GM12874 (cell line): ENCODE measurements around the gene MRNIP.

Source experiments
- TF ChIP-seq, protein P1 (sequence below): IDR thresholded peaks from 2 replicates; pipeline ENCODE4 v1.5.1; 2011; ENCODE audit warnings: low read depth, mild to moderate bottlenecking, control low read depth, low read length, moderate library complexity; ENCODE audit not compliant: insufficient read depth

The MRNIP gene

DNA sequence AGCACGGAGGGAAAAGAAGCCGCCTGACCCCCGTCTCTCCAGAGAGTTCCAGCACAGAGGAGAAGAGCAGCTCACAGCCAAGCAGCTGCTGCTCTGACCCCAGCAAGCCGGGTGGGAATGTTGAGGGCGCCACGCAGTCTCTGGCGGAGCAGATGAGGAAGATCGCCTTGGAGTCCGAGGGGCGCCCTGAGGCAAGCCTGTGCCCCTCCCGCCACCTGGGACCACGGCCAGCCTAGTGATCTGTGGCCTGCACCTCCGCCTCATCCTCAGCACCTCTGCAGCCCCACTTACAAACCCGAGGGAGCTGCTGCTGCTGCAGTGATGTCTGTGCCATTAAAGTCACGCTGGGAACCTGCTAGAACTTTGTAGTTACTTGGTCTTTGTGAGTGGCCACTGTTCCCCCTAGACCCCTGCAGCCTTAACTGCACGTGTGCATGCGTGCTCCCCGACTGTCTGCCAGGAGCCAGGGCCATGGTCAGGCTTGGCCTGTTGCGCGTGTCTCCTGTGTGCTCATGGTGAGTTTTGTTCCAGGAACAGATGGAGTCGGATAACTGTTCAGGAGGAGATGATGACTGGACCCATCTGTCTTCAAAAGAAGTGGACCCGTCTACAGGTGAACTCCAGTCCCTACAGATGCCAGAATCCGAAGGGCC, 25.4 kb downstream of the MRNIP start:
- TF ChIP-seq, protein P1, sequence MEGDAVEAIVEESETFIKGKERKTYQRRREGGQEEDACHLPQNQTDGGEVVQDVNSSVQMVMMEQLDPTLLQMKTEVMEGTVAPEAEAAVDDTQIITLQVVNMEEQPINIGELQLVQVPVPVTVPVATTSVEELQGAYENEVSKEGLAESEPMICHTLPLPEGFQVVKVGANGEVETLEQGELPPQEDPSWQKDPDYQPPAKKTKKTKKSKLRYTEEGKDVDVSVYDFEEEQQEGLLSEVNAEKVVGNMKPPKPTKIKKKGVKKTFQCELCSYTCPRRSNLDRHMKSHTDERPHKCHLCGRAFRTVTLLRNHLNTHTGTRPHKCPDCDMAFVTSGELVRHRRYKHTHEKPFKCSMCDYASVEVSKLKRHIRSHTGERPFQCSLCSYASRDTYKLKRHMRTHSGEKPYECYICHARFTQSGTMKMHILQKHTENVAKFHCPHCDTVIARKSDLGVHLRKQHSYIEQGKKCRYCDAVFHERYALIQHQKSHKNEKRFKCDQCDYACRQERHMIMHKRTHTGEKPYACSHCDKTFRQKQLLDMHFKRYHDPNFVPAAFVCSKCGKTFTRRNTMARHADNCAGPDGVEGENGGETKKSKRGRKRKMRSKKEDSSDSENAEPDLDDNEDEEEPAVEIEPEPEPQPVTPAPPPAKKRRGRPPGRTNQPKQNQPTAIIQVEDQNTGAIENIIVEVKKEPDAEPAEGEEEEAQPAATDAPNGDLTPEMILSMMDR = no peak

DNA sequence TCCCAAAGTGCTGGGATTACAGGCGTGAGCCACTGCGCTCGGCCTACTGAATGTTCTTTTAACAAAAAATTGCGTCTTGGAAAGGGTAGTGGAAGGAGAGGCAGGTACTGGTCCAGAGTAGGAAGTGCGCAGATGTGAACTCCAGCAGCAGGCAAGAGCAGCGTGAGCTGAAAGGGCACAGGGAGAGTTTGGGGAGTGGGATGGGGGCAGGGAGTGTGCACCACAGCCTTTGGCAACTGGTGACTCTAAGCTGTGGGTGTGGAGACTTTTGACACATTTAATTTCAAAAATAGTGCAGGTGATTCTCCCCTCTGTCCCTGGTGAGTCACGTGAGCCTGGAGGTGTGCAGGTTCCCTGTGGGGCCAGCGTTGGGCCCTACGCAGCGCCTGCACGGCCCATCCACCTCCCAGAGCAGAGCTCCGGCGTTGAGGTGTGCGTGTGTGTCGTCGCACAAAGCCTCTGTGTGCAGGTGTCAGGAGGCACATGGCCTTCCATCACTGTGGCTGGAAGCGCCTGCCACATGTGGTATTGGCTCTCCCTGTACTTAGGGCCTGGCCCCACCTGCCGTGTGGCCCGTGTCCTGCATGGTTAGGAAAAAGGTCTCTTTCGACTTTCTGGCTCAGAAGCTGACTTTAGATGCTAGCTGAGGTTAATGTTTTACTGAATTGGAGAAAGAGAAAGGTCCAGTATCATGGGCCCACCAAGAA, 26.4 kb downstream of the MRNIP start:
- TF ChIP-seq, protein P1 = no peak

DNA sequence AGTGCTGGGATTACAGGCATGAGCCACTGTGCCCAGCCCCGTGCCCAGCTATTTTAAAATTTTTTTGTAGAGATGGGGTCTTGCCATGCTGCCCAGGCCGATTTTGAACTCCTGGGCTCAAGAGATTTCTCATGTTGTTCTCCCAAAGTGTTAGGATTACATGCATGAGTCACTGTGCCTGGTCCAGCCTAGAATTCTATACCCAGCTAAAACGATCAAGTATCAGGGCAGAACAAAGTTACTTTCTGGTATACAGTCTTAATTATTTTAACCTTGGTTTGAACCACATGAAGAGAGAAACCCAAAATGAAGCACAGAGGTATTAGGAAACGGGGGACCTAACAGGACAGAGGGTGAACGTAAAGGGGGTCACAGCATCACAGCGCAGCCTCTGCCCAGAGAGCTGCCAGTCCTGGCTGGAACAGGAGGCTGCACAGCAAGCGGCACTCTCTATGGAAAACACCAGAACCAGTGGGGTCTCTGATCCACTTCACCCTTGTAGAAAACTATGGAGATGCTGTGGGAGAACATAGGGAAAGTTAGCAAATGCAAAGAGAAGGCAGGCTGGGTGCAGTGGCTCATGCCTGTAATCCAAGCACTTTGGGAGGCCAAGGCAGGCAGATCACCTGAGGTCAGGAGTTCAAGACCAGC, 27.7 kb downstream of the MRNIP start:
- TF ChIP-seq, protein P1 = no peak

DNA sequence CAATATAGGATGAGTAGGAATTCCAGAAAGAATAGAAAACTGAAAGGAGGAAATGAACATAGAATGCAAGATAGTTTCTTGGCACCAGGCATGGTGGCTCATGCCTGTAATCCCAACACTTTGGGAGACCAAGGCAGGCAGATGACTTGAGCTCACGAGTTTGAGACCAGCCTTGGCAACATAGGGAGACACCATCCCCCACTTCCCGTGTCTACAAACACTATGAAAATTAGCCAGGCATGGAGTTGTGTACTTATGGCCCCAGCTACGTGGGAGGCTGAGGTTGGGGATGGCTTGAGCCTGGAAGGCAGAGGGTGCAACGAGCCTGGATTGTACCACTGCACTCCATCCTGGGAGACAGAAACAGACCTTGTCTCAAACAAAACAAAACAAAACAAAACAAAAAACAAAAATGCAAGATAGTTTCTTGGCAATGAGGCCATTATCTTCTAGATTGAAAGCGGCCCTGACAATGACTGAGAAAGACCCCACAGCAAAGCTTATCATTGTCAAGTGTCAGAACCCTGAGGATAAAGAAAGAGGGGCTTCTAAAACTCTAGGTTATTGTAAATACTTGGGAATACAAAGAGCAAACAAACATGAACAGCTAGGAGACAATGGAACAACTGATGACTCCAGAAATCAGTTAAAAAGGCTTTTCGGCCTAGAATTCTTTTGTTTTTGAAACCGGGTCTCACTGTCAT, 28.7 kb downstream of the MRNIP start:
- TF ChIP-seq, protein P1 = no peak

DNA sequence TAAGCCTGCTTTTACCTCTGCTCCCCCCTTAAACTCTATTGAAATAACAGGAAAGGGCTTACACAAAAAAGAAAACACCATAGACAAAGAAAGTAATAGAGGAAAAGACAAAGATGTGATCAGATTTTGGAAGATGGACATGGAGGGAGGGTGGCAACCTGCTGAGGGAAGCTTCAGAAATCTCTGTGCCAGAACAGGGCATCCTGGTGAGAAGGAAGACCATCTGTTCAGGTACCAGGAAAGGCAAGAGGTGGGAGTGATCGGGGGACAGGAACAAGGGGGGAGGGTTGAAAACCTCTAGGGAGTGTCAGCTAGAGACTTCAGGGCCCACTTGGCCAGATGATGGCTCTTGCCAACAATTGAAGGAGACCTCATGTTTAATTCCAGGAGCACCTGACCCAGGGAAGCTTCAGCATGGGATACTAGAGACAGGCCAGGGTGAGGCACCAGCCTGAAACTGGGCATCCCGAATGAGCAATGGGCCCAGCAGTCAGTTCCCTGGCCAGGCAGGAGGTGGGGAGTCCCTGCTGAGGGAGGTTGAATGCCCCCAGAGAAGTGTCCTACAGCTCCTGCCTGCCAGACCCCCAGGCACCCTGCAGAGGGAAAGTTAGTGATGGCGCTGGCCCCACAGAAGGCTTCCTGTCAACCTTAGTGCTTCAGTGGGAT, 29.7 kb downstream of the MRNIP start:
- TF ChIP-seq, protein P1 = no peak

DNA sequence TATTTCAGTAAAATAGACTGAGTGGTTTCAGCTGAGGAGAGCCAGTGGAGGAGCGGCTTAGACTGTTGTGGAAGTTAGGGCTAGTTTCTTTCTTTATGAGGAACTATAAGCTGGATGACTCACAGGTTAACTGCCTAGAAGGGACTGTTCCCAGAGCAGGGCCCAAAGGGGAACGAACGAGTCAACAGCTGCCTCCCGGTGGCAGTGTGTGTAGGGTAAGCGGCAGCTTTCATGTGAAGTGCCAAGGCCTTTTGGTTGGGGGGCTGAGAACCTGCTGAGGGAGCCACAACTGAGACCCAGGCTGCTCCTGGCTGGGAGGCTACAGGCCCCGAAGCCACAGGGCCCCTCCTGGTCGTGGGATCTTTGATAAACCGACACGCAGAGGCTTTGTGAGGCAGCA, 30.9 kb downstream of the MRNIP start:
- TF ChIP-seq, protein P1 = no peak
